K562 (cell line): ENCODE results near the gene ILF2. TPM values are rescaled to one million over a fixed set of nuclear protein-coding genes. Genes with fewer than 3 reads are reported as not detected.

Source experiments
- ATAC-seq: fragments of 200-7000 bp; cut with Tn5 transposase; 3 replicates; pipeline ENCODE4 v1.9.1; 2020; ENCODE audit warnings: moderate library complexity
- BruUV-seq: library from RNA; stranded (reverse); fragments of 400-500 nt; replicated peaks from 2 replicates; lab custom pipeline; 2021; lab: Mats Ljungman, UMichigan
- CTCF ChIA-PET: fragments of 300-600 bp; formaldehyde crosslinking; extraction: SDS; loops from one replicate; lab custom pipeline; 2021; ENCODE audit warnings: low intra/inter-chr PET ratio; lab: Yijun Ruan, JAX
- POLR2A ChIA-PET: fragments of 300-600, 350-650 bp; sonication (Branson Sonifier 250); formaldehyde crosslinking; extraction: SDS; loops from one replicate; lab custom pipeline; 2021; ENCODE audit warnings: antibody characterized with exemption, inconsistent platforms; lab: Yijun Ruan, JAX
- DNase-seq, 4 experiments: peaks; one replicate each; pipeline versions ENCODE4 v3.0.0 to v3.0.0-alpha.2; 2011 to 2018; ENCODE audit warnings: low spot score in 3 of 4, mixed read lengths in 3 of 4; ENCODE audit errors: extremely low read depth in 1 of 4
- FAIRE-seq: peaks from 2 replicates; lab custom pipeline; 2011; peaks lifted over from hg19 to GRCh38; lab: Jason Lieb, UNC
- H2AFZ ChIP-seq: 2 replicates; pipeline ENCODE4 v1.6.0; 2011; ENCODE audit warnings: low read depth, low read length, control low read depth, inconsistent platforms
- H3K27ac ChIP-seq: fragments of 200-600 bp; 3 replicates; pipeline ENCODE4 v1.8.0; 2011; ENCODE audit warnings: low read depth, mild to moderate bottlenecking, control low read depth, inconsistent platforms, low read length, moderate library complexity, mixed read lengths; ENCODE audit errors: extremely low read depth
- H3K27me3 ChIP-seq, 2 experiments: fragments of 300-600 bp in 1 of 2; 2 replicates in 1 of 2; 3 replicates in 1 of 2; pipeline versions ENCODE4 v1.6.0 to v1.8.0; 2011; ENCODE audit warnings: inconsistent platforms in 2 of 2, low read length in 2 of 2, mild to moderate bottlenecking in 1 of 2, mixed read lengths in 1 of 2, moderate library complexity in 1 of 2; ENCODE audit not compliant: control insufficient read depth in 2 of 2, insufficient read depth in 2 of 2
- H3K36me3 ChIP-seq: fragments of 300-600 bp; 3 replicates; pipeline ENCODE4 v1.8.0; 2011; ENCODE audit warnings: mild to moderate bottlenecking, low read length, inconsistent platforms; ENCODE audit not compliant: control insufficient read depth, insufficient read depth
- H3K4me1 ChIP-seq, 2 experiments: fragments of 200-600 bp in 1 of 2; replicated peaks in 1 of 2; 2 replicates in 1 of 2; 3 replicates in 1 of 2; pipeline versions ENCODE4 v1.5.1 to v1.8.0; 2011; ENCODE audit warnings: inconsistent platforms in 2 of 2, low read length in 2 of 2, mild to moderate bottlenecking in 1 of 2, mixed read lengths in 1 of 2, moderate library complexity in 1 of 2; ENCODE audit not compliant: control insufficient read depth in 2 of 2, insufficient read depth in 2 of 2
- H3K4me2 ChIP-seq: 2 replicates; pipeline ENCODE4 v1.6.1; 2011; ENCODE audit warnings: low read length, control low read depth, inconsistent platforms, mixed read lengths; ENCODE audit not compliant: insufficient read depth
- H3K4me3 ChIP-seq: fragments of 200-600 bp; sonication (generic), shearing (Covaris generic); 2 replicates; pipeline ENCODE4 v1.5.1; 2016; ENCODE audit warnings: control low read depth, inconsistent platforms
- H3K79me2 ChIP-seq: fragments of 200-600 bp; 3 replicates; pipeline ENCODE4 v1.8.0; 2011; ENCODE audit warnings: low read length, inconsistent platforms; ENCODE audit not compliant: control insufficient read depth, insufficient read depth
- H3K9ac ChIP-seq, 2 experiments: 2 replicates each; pipeline versions ENCODE4 v1.6.0 to v1.6.1; 2011; ENCODE audit warnings: low read depth in 2 of 2, low read length in 2 of 2, control low read depth in 1 of 2, inconsistent platforms in 1 of 2, mild to moderate bottlenecking in 1 of 2, mixed read lengths in 1 of 2; ENCODE audit not compliant: insufficient read depth in 1 of 2
- H3K9me1 ChIP-seq: one replicate; pipeline ENCODE4 v1.6.0; 2011; ENCODE audit warnings: inconsistent platforms, mild to moderate bottlenecking, low read length, moderate library complexity; ENCODE audit not compliant: control insufficient read depth, insufficient read depth
- H3K9me3 ChIP-seq: replicated peaks from 2 replicates; pipeline ENCODE4 v1.5.1; 2011; ENCODE audit warnings: low read depth, low read length, inconsistent platforms; ENCODE audit not compliant: control insufficient read depth, insufficient read depth
- H4K20me1 ChIP-seq: replicated peaks from 2 replicates; pipeline ENCODE4 v1.6.1; 2011; ENCODE audit warnings: low read length, inconsistent platforms, mixed read lengths; ENCODE audit not compliant: control insufficient read depth, insufficient read depth
- BRF1 ChIP-seq: IDR thresholded peaks from 3 replicates; pipeline ENCODE4 v1.6.1; 2011; ENCODE audit warnings: borderline replicate concordance, mild to moderate bottlenecking; ENCODE audit not compliant: insufficient read length; ENCODE audit errors: extremely low read depth
- BRF2 ChIP-seq: IDR thresholded peaks from 3 replicates; pipeline ENCODE4 v1.6.1; 2011; ENCODE audit warnings: borderline replicate concordance, mild to moderate bottlenecking; ENCODE audit not compliant: insufficient read length, insufficient read depth
- MLX ChIP-seq, 2 experiments: fragments of 450-650 bp in 1 of 2; sonication (generic) in 1 of 2; formaldehyde crosslinking; conservative IDR thresholded peaks; 2 replicates each; pipeline versions ENCODE4 v1.4.0 to v1.8.1; 2020 to 2022; ENCODE audit warnings: mild to moderate bottlenecking in 1 of 2, missing genetic modification reagents in 1 of 2
- TGIF2 ChIP-seq: sonication (generic); formaldehyde crosslinking; IDR thresholded peaks from 2 replicates; pipeline ENCODE4 v1.8.1; 2022; ENCODE audit warnings: mild to moderate bottlenecking, missing genetic modification reagents, moderate library complexity
- TRIM25 ChIP-seq: fragments of 450-650 bp; IDR thresholded peaks from 2 replicates; pipeline ENCODE4 v1.7.0; 2016; ENCODE audit warnings: borderline replicate concordance
- ZC3H8 ChIP-seq: fragments of 450-650 bp; IDR thresholded peaks from 2 replicates; pipeline ENCODE4 v1.6.1; 2017
- ZNF263 ChIP-seq: sonication (generic); formaldehyde crosslinking; IDR thresholded peaks from 2 replicates; pipeline ENCODE4 v1.8.0; 2022; ENCODE audit warnings: mild to moderate bottlenecking, missing genetic modification reagents, borderline replicate concordance
- ZNF354B ChIP-seq: fragments of 250-450 bp; sonication (Bioruptor Pico); IDR thresholded peaks from 2 replicates; pipeline ENCODE4 v1.4.0; 2020
- ZNF507 ChIP-seq: conservative IDR thresholded peaks from 2 replicates; pipeline ENCODE4 v1.6.1; 2017; ENCODE audit warnings: missing genetic modification characterization, missing compliant biosample characterization
- ZNF609 ChIP-seq: sonication (generic); formaldehyde crosslinking; IDR thresholded peaks from 2 replicates; pipeline ENCODE4 v1.8.1; 2023; ENCODE audit warnings: missing genetic modification reagents, mild to moderate bottlenecking, borderline replicate concordance
- WGBS: fragments of 100-300 bp; shearing (Covaris generic); methylation state at CpG from one replicate; pipeline ENCODE4 v1.1.6; 2016; ENCODE audit warnings: low coverage, mixed read lengths; ENCODE audit not compliant: insufficient coverage; ENCODE audit errors: missing lambda C conversion rate; 5-methylcytosine and 5-hydroxymethylcytosine counted together
- in situ Hi-C: fragments of 300-500 bp; cut with MboI; formaldehyde crosslinking; loops from 4 replicates; pipeline ENCODE4 v1.15.0; 2018; ENCODE audit warnings: inconsistent platforms, mixed read lengths
- intact Hi-C: fragments of 100-400 bp; cut with micrococcal nuclease; formaldehyde crosslinking; loops from 2 replicates; pipeline ENCODE4 v1.14.2; 2022
- polyA plus RNA-seq, 8 experiments: library from polyadenylated mRNA; depleted of rRNA in 4 of 8; stranded (reverse) in 5 of 8; unstranded in 3 of 8; fragments of >200 nt; fragmentation: Nextera tagmentation in 2 of 8; fragmentation: Illumina TruSeq in 1 of 8; extraction: Ambion mirVana in 2 of 8; extraction: Trizol in 1 of 8; gene quantifications; 2 replicates each; pipeline versions ENCODE4 v1.2.1 to v1.2.3, GENCODE V29; 2011 to 2014; ENCODE audit warnings: inconsistent platforms in 1 of 8, missing spikeins in 1 of 8
- total RNA-seq, 7 experiments: library from RNA; depleted of rRNA in 6 of 7; stranded (reverse); fragments of >200 nt in 6 of 7; fragmentation: Illumina TruSeq in 2 of 7; extraction: Trizol in 2 of 7; gene quantifications; 2 replicates each; pipeline versions ENCODE4 v1.2.1 to v1.2.3, GENCODE V29; 2011 to 2021; ENCODE audit warnings: low replicate concordance in 1 of 7

The ILF2 gene
- total and polyA plus RNA-seq, 9 of the 15 experiments (the other 6 are each of a cell fraction or from before 2014, with no cell fraction given), result 282 to 726 (median 474) TPM

- Histone ChIP-seq H3K4me3 (no peak overlapping the region), H3K9ac (peak overlapping the region in 1 of 2 experiments; percentile 65; a peak in 1 of 4 replicates), H3K4me1 (peaks cover 3 to 23% of the 10 kb centered on the region in 2 experiments; a peak in 4 of 5 replicates), H3K36me3 (no peaks in the 10 kb centered on the region), H3K27me3 (peaks cover 0 to 18% of the 10 kb centered on the region in 2 experiments; a peak in 1 of 5 replicates), H2AFZ (no peak overlapping the region), H3K9me3 (no peaks in the 10 kb centered on the region), H4K20me1 (no peaks in the 10 kb centered on the region)
- no TSS peak for BruUV-seq
- FAIRE-seq, result no peak
- no peak for ATAC-seq
- in situ Hi-C loops (no loop called here), intact Hi-C loops (no loop called here)
- WGBS, result 41% methylated on average over 12 of the region's 16 CpGs
- ChIA-PET POLR2A (interaction anchor here (1.4 to 1.9 kb wide), 2 partner anchors 10 to 11 kb away, joined by 4 to 6 read pairs; no protein-coding TSS in a partner anchor), CTCF (interaction anchor here (0.5 kb wide), 1 partner anchor 302 kb away, joined by 3 read pairs; no protein-coding TSS in a partner anchor)
- no peak for DNase-seq
- TF ChIP-seq ZC3H8 (no peak), TGIF2 (no peak), ZNF354B (CRISPR knock-in tag) (no peak), ZNF263 (CRISPR knock-in tag) (no peak), BRF2 (no peak), ZNF609 (CRISPR knock-in tag) (no peak), TRIM25 (no peak), MLX (CRISPR knock-in tag; conservative IDR thresholded peaks at IDR 0.05) (no peak), BRF1 (no peak), ZNF507 (no peak)
- TF ChIP-seq, all 486 proteins: peak for 0
- Histone ChIP-seq H3K9me1 (peaks cover 3% of the 10 kb centered on the region), H3K27ac (no peak overlapping the region), H3K79me2 (no peaks in the 10 kb centered on the region), H3K4me2 (no peak overlapping the region)
Observed at GRCh38 chr1:153687346-153688125, 16.7 kb upstream of the ILF2 start.
